Measurements from ENCODE around the gene ACCSL. TPM values are rescaled to one million over a fixed set of nuclear protein-coding genes. Genes with fewer than 3 reads are reported as not detected.

Gene ACCSL
- total RNA-seq, 2 donors from 2014 or later, result not detected

- Histone ChIP-seq H3K9me3 (no peaks in the 10 kb centered on the region), H3K27me3 (replicated peaks; ENCODE audit: insufficient read depth) (no peaks in the 10 kb centered on the region), H3K4me1 (ENCODE audit: control insufficient read depth in 1 of 2, low read depth in 2 of 2) (peaks cover 0 to 6% of the 10 kb centered on the region in 2 donors), H3K27ac (no peak overlapping the region), H3K36me3 (no peaks in the 10 kb centered on the region), H3K4me3 (no peak overlapping the region)
- TF ChIP-seq CTCF (IDR thresholded peaks at IDR 0.05), result no peak
- ATAC-seq (ENCODE audit: insufficient number of reproducible peaks, low FRiP score, low read depth), result no peak
- no peak for DNase-seq (ENCODE audit: low spot score)
These were observed 56.9 kb downstream of the ACCSL start for GRCh38 chr11:44104481-44105294.

GRCh38 chr11:44108260-44108659, 60.5 kb downstream of the ACCSL start:
- TF ChIP-seq CTCF (IDR thresholded peaks at IDR 0.05), result no peak
- no peak for DNase-seq (ENCODE audit: low spot score)

More at GRCh38 chr11:44108260-44108659, 60.5 kb downstream of the ACCSL start:
- Histone ChIP-seq H3K27me3 (replicated peaks; ENCODE audit: insufficient read depth) (no peaks in the 10 kb centered on the region), H3K36me3 (no peaks in the 10 kb centered on the region), H3K27ac (no peak overlapping the region), H3K4me1 (ENCODE audit: control insufficient read depth in 1 of 2, low read depth in 2 of 2) (peaks cover 0 to 7% of the 10 kb centered on the region in 2 donors), H3K4me3 (no peak overlapping the region), H3K9me3 (no peaks in the 10 kb centered on the region)
- ATAC-seq (ENCODE audit: insufficient number of reproducible peaks, low FRiP score, low read depth), result no peak

Other genes starting within 250 kb of the ACCSL start
- gene ALKBH3, start 167.2 kb upstream of the ACCSL start, total RNA-seq, result 10 to 100 TPM; 28.1 to 65.5 TPM
- gene C11orf96, start 105.3 kb upstream of the ACCSL start, total RNA-seq, result 1,000 to 10,000 TPM; 1,114 to 1,404 TPM
- 10 to 100 TPM; 32.3 to 32.6 TPM for gene ACCS, start 18.3 kb downstream of the ACCSL start, total RNA-seq
- gene EXT2, start 47.7 kb downstream of the ACCSL start, total RNA-seq, result 100 to 1,000 TPM in 1 of 2 donors, 10 to 100 TPM in 1; 64.4 to 102 TPM